ENCODE data around the gene MFSD8. TPM values are rescaled to one million over a fixed set of nuclear protein-coding genes. Genes with fewer than 3 reads are reported as not detected.

Gene MFSD8
- total and polyA plus RNA-seq, 8 donors = 1.8 to 65.9 (median 12.2) TPM

- Histone ChIP-seq H3K9me3 (no peaks in the 10 kb centered on the region), H3K27me3 (no peaks in the 10 kb centered on the region), H3K4me1 (no peaks in the 10 kb centered on the region), H3K27ac (no peak overlapping the region), H3K36me3 (peaks cover 0 to 15% (median 5%) of the 10 kb centered on the region in 4 donors), H3K4me3 (no peak overlapping the region)
- DNase-seq = no peak
- intact Hi-C loops (cut with DNase I; ENCODE audit: low total_unique reads) = no loop called here
- 82 to 94% (median 87%) methylated on average over 1 of the region's 1 CpG for WGBS, 5 donors
- TF ChIP-seq POLR2AphosphoS5 (IDR thresholded peaks at IDR 0.05) = no peak
- TF ChIP-seq EP300 (IDR thresholded peaks at IDR 0.05) = no peak
- TF ChIP-seq CTCF (IDR thresholded peaks at IDR 0.05) = no peak
- TF ChIP-seq POLR2A (IDR thresholded peaks at IDR 0.05) = no peak
These were observed 76.4 kb downstream of the MFSD8 start for GRCh38 chr4:127888559-127888958.

GRCh38 chr4:127881563-127881864, 83.5 kb downstream of the MFSD8 start:
- 1 to 3% (median 1%) methylated on average over 7 of the region's 7 CpGs for WGBS, 5 donors
- H3K9me3 ChIP-seq = no peaks in the 10 kb centered on the region
- peaks cover 4 to 23% (median 16%) of the 10 kb centered on the region in 4 donors for H3K4me1 ChIP-seq
- H3K4me3 ChIP-seq = peak overlapping the region; percentile 78 to 98 (median 92)
- no peak for TF ChIP-seq EP300 (IDR thresholded peaks at IDR 0.05)
- TF ChIP-seq POLR2AphosphoS5 (IDR thresholded peaks at IDR 0.05) = no peak
- no peak for TF ChIP-seq CTCF (IDR thresholded peaks at IDR 0.05)
- no peak for TF ChIP-seq POLR2A (IDR thresholded peaks at IDR 0.05)
- H3K27me3 ChIP-seq = no peaks in the 10 kb centered on the region
- H3K36me3 ChIP-seq = peaks cover 0 to 10% (median 5%) of the 10 kb centered on the region in 4 donors
- DNase-seq = no peak
- peak overlapping the region in 3 of 5 donors; percentile 79 to 88 (median 80) for H3K27ac ChIP-seq
- intact Hi-C loops (cut with DNase I; ENCODE audit: low total_unique reads) = no loop called here

GRCh38 chr4:127880763-127881562, 84.0 kb downstream of the MFSD8 start, which contains the start of gene PLK4:
TSS of gene PLK4 (plus strand) at chr4:127880893. CDS start at chr4:127881135, 242 bp downstream.
- DNase-seq = peak; percentile 95 to 99
- Histone ChIP-seq H3K27me3 (no peaks in the 10 kb centered on the region), H3K27ac (peak within 1 kb of the TSS; percentile 58 to 88 (median 80)), H3K9me3 (no peaks in the 10 kb centered on the region), H3K36me3 (peaks cover 0 to 6% (median 2%) of the 10 kb centered on the region in 4 donors), H3K4me1 (peaks cover 4 to 26% (median 16%) of the 10 kb centered on the region in 4 donors), H3K4me3 (peak within 1 kb of the TSS; percentile 78 to 98 (median 92))
- intact Hi-C loops (cut with DNase I; ENCODE audit: low total_unique reads) = no loop called here
- no peak for TF ChIP-seq POLR2A (IDR thresholded peaks at IDR 0.05)
- peak in 2 of 3 donors; percentile 61 to 82 for TF ChIP-seq POLR2AphosphoS5 (IDR thresholded peaks at IDR 0.05)
- WGBS, 5 donors = 0 to 1% (median 0%) methylated on average over 47 to 70 of the region's 70 CpGs

GRCh38 chr4:127875791-127876190, 89.2 kb downstream of the MFSD8 start:
- no peak overlapping the region for H3K27ac ChIP-seq
- H3K4me3 ChIP-seq = no peak overlapping the region
- H3K27me3 ChIP-seq = no peaks in the 10 kb centered on the region
- no peak for DNase-seq
- intact Hi-C loops (cut with DNase I; ENCODE audit: low total_unique reads) = no loop called here
- no peaks in the 10 kb centered on the region for H3K9me3 ChIP-seq
- TF ChIP-seq POLR2AphosphoS5 (IDR thresholded peaks at IDR 0.05) (no peak), EP300 (IDR thresholded peaks at IDR 0.05) (no peak), POLR2A (IDR thresholded peaks at IDR 0.05) (no peak), CTCF (IDR thresholded peaks at IDR 0.05) (no peak)
- peaks cover 0 to 19% (median 7%) of the 10 kb centered on the region in 4 donors for H3K4me1 ChIP-seq
- peaks cover 0 to 3% (median 0%) of the 10 kb centered on the region in 4 donors for H3K36me3 ChIP-seq

GRCh38 chr4:127870688-127871087, 94.3 kb downstream of the MFSD8 start:
- no peak overlapping the region for H3K4me3 ChIP-seq
- 38 to 71% (median 62%) methylated on average over 3 of the region's 3 CpGs for WGBS, 5 donors
- DNase-seq = peak in 1 of 2 donors; percentile 16
- H3K27me3 ChIP-seq = no peaks in the 10 kb centered on the region
- peaks cover 0 to 2% (median 0%) of the 10 kb centered on the region in 4 donors for H3K36me3 ChIP-seq
- H3K27ac ChIP-seq = peak overlapping the region in 2 of 5 donors; percentile 2 to 24
- H3K9me3 ChIP-seq = no peaks in the 10 kb centered on the region
- TF ChIP-seq POLR2A (IDR thresholded peaks at IDR 0.05) (no peak), POLR2AphosphoS5 (IDR thresholded peaks at IDR 0.05) (no peak), EP300 (IDR thresholded peaks at IDR 0.05) (no peak), CTCF (IDR thresholded peaks at IDR 0.05) (no peak)
- peaks cover 0 to 11% (median 2%) of the 10 kb centered on the region in 4 donors for H3K4me1 ChIP-seq
- intact Hi-C loops (cut with DNase I; ENCODE audit: low total_unique reads) = no loop called here
